ENCODE data around the gene KDM2A. TPM values are rescaled to one million over a fixed set of nuclear protein-coding genes. Genes with fewer than 3 reads are reported as not detected.

The KDM2A gene
- total RNA-seq, 1 donor: 65.9 TPM

DNA sequence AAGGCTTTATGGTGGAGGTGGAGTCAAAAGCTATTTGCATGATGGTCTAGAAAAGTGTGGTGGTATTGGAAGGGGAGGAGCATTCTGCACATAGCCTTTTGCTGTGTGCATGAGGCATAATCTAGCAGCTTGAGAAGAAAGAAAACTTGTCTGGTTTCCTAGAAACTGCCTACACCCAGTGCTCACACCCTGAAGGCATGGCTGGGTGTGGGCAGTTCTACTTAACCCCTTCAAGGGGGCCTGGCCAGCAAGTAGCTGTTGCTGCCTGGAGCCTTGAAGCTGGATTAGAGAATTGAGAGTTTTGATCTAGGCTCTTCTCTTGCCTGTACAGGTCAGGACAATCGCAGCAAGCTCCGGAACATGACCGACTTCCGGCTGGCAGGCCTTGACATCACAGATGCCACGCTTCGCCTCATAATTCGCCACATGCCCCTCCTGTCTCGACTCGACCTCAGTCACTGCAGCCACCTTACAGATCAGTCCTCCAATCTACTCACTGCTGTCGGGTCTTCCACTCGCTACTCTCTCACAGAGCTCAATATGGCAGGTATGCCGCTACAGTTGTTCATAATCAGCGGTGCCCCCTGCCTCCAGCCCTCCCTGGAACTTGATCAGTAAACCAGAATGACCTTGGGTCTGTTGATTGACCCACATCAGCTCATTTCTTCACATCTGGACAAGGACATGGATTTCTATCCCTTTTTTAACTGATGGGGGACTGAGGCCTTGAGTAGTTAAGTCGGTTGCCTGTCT lies 135.0 kb downstream of the KDM2A start:
- Histone ChIP-seq H3K79me2 (ENCODE audit: insufficient read depth, low read length) (peaks cover 21% of the 10 kb centered on the region), H3K9me3 (ENCODE audit: low read depth, low read length) (no peaks in the 10 kb centered on the region), H3K4me2 (ENCODE audit: insufficient read depth, low read length) (no peak overlapping the region), H2AFZ (ENCODE audit: low read length) (no peak overlapping the region), H3K27ac (ENCODE audit: low read depth, low read length) (no peak overlapping the region), H3K4me3 (ENCODE audit: insufficient read depth, low read length) (no peak overlapping the region), H3K4me1 (ENCODE audit: insufficient read depth, low read length) (peaks cover under 1% of the 10 kb centered on the region), H4K20me1 (ENCODE audit: insufficient read depth, low read length) (peaks cover 62% of the 10 kb centered on the region), H3K36me3 (ENCODE audit: insufficient read depth, low read length) (peaks cover 86% of the 10 kb centered on the region), H3K27me3 (ENCODE audit: insufficient read depth, low read length) (no peaks in the 10 kb centered on the region)
- DNase-seq (ENCODE audit: insufficient read length, low spot score, missing footprints): peak; percentile 70
- TF ChIP-seq, protein P1, sequence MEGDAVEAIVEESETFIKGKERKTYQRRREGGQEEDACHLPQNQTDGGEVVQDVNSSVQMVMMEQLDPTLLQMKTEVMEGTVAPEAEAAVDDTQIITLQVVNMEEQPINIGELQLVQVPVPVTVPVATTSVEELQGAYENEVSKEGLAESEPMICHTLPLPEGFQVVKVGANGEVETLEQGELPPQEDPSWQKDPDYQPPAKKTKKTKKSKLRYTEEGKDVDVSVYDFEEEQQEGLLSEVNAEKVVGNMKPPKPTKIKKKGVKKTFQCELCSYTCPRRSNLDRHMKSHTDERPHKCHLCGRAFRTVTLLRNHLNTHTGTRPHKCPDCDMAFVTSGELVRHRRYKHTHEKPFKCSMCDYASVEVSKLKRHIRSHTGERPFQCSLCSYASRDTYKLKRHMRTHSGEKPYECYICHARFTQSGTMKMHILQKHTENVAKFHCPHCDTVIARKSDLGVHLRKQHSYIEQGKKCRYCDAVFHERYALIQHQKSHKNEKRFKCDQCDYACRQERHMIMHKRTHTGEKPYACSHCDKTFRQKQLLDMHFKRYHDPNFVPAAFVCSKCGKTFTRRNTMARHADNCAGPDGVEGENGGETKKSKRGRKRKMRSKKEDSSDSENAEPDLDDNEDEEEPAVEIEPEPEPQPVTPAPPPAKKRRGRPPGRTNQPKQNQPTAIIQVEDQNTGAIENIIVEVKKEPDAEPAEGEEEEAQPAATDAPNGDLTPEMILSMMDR (IDR thresholded peaks at IDR 0.05; ENCODE audit: extremely low read depth, low read depth, low read length): no peak

DNA sequence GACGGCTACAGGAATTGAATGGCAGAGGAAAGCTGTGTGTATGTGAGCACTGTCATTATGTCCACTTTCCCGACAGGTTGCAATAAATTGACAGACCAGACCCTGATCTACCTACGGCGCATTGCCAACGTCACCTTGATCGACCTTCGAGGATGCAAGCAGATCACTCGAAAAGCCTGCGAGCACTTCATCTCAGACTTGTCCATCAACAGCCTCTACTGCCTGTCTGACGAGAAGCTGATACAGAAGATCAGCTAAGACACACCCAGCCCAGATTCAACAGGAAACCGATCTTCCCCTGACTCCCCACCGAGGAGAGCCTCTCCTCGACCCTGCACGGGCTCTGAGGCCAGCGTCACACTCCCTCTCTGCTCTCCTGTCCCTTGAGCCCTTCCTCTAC lies 135.7 kb downstream of the KDM2A start:
- H3K79me2 ChIP-seq (ENCODE audit: insufficient read depth, low read length): peaks cover 18% of the 10 kb centered on the region
- H3K4me1 ChIP-seq (ENCODE audit: insufficient read depth, low read length): no peaks in the 10 kb centered on the region
- no peak overlapping the region for H3K4me2 ChIP-seq (ENCODE audit: insufficient read depth, low read length)
- no peak overlapping the region for H2AFZ ChIP-seq (ENCODE audit: low read length)
- H3K4me3 ChIP-seq (ENCODE audit: insufficient read depth, low read length): no peak overlapping the region
- DNase-seq (ENCODE audit: insufficient read length, low spot score, missing footprints): peak; percentile 18
- H4K20me1 ChIP-seq (ENCODE audit: insufficient read depth, low read length): peaks cover 55% of the 10 kb centered on the region
- TF ChIP-seq, protein P1 (IDR thresholded peaks at IDR 0.05; ENCODE audit: extremely low read depth, low read depth, low read length): no peak
- H3K36me3 ChIP-seq (ENCODE audit: insufficient read depth, low read length): peaks cover 78% of the 10 kb centered on the region
- no peaks in the 10 kb centered on the region for H3K9me3 ChIP-seq (ENCODE audit: low read depth, low read length)
- no peak overlapping the region for H3K27ac ChIP-seq (ENCODE audit: low read depth, low read length)
- no peaks in the 10 kb centered on the region for H3K27me3 ChIP-seq (ENCODE audit: insufficient read depth, low read length)

DNA sequence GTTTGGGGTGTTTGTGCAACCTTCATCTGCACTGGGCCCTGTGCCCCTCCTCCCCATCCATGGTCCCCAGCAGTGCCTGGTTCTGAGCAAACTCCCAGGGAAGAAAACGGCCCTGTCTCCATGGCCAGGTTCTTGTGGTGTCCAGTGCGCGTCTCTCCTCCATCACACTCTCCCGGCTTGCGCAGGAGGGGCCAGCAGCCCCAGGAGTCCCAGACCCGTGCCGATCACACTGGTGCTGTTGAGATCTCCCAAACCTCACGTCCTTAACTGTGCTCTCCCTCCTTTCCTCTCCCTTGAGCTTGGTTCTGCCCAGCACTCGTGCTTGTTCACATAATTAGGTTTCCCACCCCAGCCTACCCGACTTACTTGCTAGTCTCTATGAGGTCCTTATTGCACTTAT lies 136.3 kb downstream of the KDM2A start:
- H2AFZ ChIP-seq (ENCODE audit: low read length): no peak overlapping the region
- no peak overlapping the region for H3K27ac ChIP-seq (ENCODE audit: low read depth, low read length)
- TF ChIP-seq, protein P1 (IDR thresholded peaks at IDR 0.05; ENCODE audit: extremely low read depth, low read depth, low read length): no peak
- DNase-seq (ENCODE audit: insufficient read length, low spot score, missing footprints): peak; percentile 17
- no peaks in the 10 kb centered on the region for H3K4me1 ChIP-seq (ENCODE audit: insufficient read depth, low read length)
- H3K79me2 ChIP-seq (ENCODE audit: insufficient read depth, low read length): peaks cover 16% of the 10 kb centered on the region
- no peak overlapping the region for H3K4me2 ChIP-seq (ENCODE audit: insufficient read depth, low read length)
- no peaks in the 10 kb centered on the region for H3K27me3 ChIP-seq (ENCODE audit: insufficient read depth, low read length)
- peaks cover 73% of the 10 kb centered on the region for H3K36me3 ChIP-seq (ENCODE audit: insufficient read depth, low read length)
- H3K4me3 ChIP-seq (ENCODE audit: insufficient read depth, low read length): no peak overlapping the region
- H4K20me1 ChIP-seq (ENCODE audit: insufficient read depth, low read length): peaks cover 50% of the 10 kb centered on the region
- H3K9me3 ChIP-seq (ENCODE audit: low read depth, low read length): no peaks in the 10 kb centered on the region

DNA sequence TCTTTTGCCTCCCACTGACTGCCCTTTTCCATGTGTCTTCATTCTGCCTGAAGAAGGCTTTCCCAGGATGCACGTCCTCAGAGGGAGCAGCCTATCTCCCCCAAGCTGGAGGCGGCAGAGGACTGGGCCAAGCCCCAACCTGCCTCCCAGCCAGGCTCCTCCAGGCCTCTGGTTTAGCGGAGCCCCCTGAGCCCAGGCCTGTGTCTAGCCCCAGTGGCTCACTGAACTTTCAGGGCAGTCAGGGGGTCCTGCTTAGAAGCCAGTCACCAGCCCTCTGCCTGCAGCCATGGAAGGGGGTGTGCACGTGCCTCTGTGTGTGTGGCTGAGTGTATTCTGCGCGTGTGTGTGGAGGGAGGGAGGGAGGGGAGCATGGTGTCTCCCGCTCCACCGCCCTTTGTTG lies 136.8 kb downstream of the KDM2A start:
- Histone ChIP-seq H4K20me1 (ENCODE audit: insufficient read depth, low read length) (peaks cover 45% of the 10 kb centered on the region), H3K27ac (ENCODE audit: low read depth, low read length) (no peak overlapping the region), H3K9me3 (ENCODE audit: low read depth, low read length) (no peaks in the 10 kb centered on the region), H3K4me3 (ENCODE audit: insufficient read depth, low read length) (no peak overlapping the region), H3K4me2 (ENCODE audit: insufficient read depth, low read length) (no peak overlapping the region), H3K36me3 (ENCODE audit: insufficient read depth, low read length) (peaks cover 68% of the 10 kb centered on the region), H3K27me3 (ENCODE audit: insufficient read depth, low read length) (no peaks in the 10 kb centered on the region), H3K4me1 (ENCODE audit: insufficient read depth, low read length) (no peaks in the 10 kb centered on the region), H3K79me2 (ENCODE audit: insufficient read depth, low read length) (peaks cover 10% of the 10 kb centered on the region), H2AFZ (ENCODE audit: low read length) (no peak overlapping the region)
- TF ChIP-seq, protein P1 (IDR thresholded peaks at IDR 0.05; ENCODE audit: extremely low read depth, low read depth, low read length): no peak
- peak; percentile 46 for DNase-seq (ENCODE audit: insufficient read length, low spot score, missing footprints)

All from osteoblast (primary cell).